GM19043 (cell line): ENCODE data around the gene SPEF1.
"Not testable (repeated sequence)": the region's sequence is repeated elsewhere in the genome, so short reads cannot be mapped to it uniquely, and the experiment has no call there.

Experiments
- ATAC-seq: cut with Tn5 transposase; IDR thresholded peaks from one replicate; pipeline ENCODE4 v1.9.1; 2021; ENCODE audit warnings: low read depth; ENCODE audit not compliant: unreplicated experiment

The SPEF1 gene

DNA sequence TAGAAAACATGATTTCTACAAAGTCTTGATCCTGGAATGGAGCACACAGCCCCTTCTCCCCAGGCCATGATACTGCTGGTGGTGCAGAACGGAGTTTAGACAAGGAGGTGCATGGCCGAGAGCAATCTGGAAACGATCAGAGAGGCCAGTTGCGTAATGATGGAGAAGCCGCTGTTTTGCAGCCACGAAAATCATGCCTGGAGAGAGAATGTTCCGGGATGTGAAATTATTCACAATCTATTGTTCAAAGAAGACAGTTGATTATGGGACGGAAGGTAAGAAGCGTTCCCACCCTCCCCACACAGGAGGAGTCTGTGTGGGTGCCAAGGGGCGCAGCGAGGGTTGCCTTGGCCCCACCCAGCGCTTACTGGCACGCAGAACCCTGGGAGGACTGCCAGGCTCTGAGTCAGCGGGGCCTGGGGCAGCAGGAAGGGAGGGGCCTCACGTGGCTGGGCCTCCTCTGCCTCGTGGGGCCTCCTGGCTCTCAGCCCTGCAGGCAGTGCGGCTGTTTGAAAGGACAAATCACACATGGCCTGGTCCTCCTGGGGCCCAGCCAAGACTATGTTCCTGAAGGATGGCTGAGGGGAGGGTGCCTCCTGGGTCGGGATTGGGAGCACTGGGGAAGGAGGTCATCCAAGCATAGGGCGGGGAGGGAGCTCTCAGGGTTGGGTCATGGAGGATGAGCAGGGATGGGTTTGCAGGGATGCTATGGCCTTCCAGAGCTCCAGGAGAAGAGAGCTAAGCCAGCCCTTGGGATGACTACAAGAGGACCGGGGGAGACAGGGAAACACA, 30.4 kb upstream of the SPEF1 start:
- ATAC-seq: no peak

DNA sequence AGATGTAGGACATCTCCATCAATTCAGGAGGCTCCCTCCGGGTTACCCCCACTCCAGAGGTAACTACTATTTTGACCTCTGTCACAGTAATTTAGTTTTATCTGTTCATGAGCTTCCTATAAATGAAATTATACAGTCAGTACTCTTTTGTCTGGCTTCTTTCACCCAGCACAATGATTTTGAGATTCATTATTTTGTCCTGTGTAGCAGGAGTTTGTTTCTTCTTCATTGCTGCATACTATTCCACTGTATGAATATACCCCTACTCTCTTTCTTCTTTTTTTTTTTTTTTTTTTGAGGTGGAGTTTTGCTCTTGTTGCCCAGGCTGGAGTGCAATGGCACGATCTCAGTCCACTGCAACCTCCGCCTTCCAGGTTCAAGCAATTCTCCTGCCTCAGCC, 27.3 kb upstream of the SPEF1 start:
- ATAC-seq: no peak

DNA sequence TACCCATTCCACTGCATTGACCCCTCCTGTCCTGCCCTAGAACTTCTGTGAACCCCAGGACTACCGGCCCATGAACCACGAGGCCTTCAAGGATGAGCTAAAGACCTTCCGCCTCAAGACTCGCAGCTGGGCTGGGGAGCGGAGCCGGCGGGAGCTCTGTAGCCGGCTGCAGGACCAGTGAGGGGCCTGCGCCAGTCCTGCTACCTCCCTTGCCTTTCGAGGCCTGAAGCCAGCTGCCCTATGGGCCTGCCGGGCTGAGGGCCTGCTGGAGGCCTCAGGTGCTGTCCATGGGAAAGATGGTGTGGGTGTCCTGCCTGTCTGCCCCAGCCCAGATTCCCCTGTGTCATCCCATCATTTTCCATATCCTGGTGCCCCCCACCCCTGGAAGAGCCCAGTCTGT, 23.5 kb upstream of the SPEF1 start:
- no peak for ATAC-seq

DNA sequence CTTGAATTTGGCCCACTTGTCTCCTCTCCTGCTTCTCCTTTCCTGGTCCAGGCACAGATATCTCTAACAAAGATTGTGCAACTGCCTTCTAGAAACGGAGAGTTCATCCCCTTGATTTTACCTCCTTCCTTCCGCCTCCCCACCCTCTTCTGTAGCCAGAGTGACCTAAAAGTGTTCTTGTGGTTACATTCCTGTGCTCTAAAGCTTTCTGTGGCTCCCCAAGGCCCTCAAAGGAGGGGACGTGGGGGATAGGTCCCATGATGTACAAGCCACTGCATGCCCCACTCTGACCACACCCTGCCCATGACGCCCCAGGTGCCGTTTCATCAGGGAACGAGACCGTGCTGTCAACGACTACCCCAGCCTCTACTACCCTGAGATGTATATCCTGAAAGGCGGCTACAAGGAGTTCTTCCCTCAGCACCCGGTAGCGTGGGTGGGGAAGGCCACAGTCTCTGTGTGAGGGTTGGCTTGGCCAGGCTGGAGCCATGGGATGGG, 23.1 kb upstream of the SPEF1 start:
- no peak for ATAC-seq

DNA sequence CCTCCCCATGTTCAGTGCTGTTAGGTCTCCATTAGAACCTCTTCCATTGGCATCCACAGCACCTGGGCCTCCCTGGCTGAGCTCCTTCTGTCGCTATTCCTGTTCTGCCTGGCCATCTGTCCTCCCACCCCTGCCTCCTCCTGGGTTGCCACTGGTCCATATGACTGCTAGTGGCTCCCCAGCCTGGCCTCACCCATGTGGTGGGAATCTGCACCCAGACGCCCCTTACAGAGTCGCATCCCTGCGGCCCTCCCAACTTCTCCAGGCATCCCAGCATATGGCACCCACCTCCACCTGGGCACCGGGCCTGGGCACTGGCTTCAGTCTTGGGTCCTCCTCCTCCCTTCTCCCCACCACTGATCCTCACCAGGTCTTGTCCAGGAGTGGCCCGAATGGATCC, 22.6 kb upstream of the SPEF1 start:
- ATAC-seq: no peak

DNA sequence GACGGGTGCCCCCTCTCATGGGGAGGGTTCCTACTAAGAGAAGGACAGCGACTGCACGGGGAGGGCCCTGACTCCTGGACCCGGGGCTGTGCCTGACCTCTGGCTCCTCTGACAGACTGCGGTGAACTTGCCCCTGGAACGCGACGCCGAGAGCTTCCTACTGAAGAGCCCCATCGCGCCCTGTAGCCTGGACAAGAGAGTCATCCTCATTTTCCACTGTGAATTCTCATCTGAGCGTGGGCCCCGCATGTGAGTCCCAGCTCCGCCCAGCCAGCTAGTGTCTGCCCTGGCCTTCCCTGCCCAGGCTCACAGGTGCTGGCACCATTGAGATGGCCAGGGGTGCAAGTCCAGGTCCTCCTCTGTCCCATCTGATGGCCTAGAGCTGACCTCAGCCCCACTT, 22.0 kb upstream of the SPEF1 start:
- ATAC-seq: no peak

DNA sequence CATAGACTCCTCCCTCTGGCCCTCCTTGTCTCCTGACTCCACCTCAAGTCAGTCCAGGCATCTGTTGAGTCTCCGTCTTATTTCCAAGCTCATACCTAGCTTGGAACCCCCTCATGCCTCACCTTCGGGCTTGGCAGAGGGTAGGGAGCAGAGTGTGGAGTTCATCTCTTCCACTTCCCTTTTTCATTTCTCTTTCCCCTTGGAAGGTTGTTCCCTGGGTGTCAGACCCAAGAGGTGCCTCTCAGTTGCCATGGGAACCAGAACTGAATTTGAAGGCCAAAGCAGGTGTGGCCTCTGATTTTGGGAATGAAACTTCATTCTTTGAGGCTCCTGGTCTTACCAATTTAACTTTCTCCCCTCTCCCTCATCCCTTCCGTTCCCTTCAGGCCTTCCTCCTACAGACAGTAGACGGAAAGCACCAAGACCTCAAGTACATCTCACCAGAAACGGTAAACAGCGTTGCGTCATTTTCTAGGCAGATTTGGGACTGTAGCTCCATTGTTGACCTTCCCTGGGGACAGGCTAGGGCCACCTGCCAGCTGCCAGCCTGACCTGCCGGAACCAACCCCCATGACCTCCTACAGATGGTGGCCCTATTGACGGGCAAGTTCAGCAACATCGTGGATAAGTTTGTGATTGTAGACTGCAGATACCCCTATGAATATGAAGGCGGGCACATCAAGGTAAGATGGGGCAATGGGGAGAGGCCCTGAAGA, 21.4 kb upstream of the SPEF1 start:
- ATAC-seq: no peak

DNA sequence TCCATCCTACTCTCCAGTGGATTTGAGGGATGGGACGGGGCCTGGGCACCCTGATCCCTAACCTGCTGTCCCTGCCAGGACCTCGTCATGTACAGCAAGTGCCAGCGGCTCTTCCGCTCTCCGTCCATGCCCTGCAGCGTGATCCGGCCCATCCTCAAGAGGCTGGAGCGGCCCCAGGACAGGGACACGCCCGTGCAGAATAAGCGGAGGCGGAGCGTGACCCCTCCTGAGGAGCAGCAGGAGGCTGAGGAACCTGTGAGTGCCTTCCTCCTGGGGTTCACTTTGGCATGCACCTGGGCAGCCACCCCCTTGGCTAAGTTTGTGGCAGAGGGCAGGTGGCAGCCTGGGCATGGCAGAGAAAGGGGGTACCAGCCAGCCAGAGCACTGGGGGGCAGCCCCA, 20.6 kb upstream of the SPEF1 start:
- no peak for ATAC-seq

DNA sequence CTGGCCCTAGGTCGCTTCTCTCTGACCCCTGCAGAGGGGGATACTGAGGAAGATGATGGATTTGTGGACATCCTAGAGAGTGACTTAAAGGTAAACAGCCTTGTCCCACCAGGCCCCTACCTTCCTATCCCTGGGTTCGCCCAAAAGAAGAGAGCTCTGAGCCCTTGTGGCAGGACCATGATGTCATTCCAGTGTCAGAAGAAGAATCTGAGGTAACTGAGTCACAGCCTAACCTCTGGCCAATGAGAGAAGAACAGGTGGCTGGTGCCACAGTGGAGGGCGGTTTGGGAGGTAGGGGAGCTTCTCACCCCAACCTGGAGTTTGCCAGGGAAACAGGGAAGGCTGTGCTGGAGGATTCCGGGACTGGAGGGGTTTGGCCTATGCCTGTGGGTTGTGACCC, 20.1 kb upstream of the SPEF1 start:
- ATAC-seq: no peak

DNA sequence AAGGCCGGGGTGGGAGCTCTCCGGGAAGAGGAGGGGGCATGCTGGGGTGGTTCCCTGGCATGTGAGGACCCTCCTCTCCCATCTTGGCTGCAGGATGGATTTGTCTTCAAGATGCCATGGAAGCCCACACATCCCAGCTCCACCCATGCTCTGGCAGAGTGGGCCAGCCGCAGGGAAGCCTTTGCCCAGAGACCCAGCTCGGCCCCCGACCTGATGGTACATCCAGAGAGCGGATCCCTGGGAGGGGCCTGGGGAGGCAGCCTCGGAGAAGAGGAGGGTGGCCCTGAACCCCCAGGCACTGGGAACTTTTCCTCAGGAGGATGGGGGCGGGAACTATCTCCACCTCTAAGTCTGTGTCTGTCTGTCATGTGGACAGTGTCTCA, 19.6 kb upstream of the SPEF1 start:
- no peak for ATAC-seq

DNA sequence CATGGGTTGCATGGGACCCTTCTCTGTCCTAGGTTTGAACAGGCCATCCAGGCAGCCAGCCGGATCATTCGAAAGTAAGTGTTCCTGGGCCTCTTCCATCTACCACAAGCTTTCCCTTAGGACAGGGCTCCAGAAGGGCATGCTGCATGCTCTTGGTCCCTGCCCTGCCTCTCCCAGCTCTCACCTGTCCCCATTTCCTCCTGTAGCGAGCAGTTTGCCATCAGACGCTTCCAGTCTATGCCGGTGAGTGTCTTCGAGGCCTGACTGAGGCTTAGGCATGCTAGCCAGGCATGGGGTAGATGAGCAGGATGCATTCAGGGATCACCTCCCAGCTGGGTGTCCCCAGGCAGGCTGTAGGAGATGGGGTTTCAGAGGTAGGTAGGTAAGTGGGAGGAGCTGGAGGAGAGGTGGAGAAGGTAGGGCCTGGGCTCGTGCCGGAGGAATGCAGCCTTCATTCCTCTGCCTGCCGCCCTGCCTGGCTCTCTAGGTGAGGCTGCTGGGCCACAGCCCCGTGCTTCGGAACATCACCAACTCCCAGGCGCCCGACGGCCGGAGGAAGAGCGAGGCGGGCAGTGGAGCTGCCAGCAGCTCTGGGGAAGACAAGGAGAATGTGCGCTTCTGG, 19.1 kb upstream of the SPEF1 start:
- no peak for ATAC-seq

DNA sequence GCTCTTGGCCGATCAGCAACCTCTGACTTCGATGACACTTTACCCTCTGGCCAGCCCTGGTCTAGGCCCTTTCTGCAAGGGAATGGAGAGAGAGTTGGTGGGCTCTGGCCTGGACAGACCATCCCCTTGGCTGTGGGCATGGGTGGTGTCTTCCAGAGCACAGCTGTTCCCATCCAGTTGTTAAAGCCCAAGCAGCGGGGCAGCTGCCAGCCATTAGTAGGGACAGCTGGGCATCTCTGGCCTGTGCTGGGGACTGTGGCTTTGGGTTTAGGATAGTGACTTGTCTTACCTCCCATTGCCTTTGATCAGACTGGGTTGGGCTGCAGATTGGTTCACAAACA, 17.6 kb upstream of the SPEF1 start:
- no peak for ATAC-seq

DNA sequence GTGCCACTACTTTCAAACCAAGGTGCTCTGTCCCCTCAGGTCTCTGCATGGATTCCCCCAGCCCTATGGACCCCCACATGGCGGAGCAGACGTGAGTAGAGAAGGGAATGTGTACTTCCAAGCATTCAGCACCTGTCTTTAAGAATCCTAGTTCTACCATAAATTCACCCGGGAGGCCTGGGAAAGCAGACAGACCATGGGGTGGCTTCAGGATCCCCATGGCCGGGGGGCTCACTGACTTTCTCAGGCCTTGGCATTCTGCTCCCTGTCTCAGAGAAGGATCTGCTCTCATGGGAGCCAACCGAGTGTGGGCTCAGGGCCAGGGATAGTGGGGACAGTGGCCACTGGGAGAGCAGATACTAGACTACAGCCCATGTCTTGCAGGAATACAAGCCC, 17.1 kb upstream of the SPEF1 start:
- ATAC-seq: no peak

DNA sequence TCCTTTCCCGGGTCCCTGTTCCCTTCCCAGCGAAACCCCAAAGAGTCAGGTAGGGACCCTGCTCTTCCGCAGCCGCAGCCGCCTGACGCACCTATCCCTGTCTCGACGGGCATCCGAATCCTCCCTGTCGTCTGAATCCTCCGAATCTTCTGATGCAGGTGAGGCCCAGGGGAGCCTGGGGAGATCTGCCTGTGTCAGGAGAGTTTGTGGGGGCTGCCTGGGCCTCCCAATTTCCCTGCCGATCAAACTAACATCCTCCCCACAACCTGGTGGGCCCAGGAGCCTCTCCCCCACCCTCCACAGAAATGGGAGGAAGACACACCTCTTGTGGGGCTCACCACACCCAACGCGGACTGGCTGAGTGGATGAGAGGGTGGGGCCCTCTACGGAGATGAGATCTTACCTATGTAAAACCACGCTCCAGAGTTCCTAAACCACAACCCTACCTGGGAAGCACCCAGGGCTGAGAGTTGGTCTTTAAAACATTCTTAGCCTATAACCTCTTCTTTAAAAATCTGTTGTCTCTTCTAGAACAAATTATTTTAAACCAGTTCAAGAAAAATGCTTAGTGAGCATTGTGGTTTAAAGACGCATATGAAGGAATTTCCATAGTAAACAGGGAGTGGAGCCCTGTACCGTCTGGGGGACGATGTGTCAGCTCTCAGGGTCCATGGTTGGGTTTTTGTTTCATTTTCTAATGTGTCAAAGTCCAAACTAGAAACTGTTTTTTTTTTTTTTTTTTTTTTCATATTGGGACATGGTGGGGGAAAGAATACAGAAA, 16.5 kb upstream of the SPEF1 start:
- ATAC-seq: no peak

DNA sequence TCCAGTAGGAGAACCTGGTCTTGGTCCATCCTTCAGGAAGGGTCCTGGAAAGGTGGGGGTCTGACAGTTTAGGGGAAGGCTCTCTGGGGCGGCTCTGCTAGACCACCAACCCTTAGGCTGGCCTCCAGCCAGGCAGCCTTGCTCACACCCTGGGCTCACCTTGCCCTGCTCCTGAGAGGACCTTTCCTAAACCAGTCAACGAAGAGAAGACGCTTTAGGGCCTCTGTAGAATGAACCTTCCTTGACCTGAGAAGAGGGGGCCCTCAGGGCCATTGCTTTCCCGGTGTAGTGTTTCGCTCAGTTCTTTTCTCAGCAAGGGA, 15.9 kb upstream of the SPEF1 start:
- ATAC-seq: no peak

DNA sequence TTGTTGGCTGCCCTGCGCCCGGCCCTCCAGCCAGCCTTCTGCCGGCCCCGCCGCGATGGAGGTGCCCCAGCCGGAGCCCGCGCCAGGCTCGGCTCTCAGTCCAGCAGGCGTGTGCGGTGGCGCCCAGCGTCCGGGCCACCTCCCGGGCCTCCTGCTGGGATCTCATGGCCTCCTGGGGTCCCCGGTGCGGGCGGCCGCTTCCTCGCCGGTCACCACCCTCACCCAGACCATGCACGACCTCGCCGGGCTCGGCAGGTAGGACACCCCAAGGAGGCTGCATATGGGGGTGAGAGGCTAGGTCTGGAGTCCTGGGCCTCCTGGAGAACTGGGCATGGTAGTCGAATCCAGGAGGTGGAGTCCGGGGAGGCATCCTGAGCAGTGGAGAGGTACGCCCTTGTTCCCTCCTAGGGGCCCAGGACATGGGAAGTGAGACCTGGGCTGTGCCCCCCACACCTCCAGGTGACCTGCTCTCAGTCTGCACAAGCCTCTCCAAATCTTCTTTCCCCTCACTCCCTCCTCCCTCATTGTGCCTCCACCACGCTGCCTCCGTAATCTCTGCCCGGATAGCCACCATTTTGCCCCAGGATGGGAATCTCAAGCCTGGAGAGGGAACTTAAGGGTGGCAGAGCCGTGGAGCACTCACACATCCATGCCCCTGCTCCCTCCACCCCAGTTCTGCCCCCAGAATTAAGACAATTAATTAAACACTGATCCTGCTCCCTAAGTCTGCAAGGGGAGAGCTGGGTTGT, 15.4 kb upstream of the SPEF1 start:
- no peak for ATAC-seq

DNA sequence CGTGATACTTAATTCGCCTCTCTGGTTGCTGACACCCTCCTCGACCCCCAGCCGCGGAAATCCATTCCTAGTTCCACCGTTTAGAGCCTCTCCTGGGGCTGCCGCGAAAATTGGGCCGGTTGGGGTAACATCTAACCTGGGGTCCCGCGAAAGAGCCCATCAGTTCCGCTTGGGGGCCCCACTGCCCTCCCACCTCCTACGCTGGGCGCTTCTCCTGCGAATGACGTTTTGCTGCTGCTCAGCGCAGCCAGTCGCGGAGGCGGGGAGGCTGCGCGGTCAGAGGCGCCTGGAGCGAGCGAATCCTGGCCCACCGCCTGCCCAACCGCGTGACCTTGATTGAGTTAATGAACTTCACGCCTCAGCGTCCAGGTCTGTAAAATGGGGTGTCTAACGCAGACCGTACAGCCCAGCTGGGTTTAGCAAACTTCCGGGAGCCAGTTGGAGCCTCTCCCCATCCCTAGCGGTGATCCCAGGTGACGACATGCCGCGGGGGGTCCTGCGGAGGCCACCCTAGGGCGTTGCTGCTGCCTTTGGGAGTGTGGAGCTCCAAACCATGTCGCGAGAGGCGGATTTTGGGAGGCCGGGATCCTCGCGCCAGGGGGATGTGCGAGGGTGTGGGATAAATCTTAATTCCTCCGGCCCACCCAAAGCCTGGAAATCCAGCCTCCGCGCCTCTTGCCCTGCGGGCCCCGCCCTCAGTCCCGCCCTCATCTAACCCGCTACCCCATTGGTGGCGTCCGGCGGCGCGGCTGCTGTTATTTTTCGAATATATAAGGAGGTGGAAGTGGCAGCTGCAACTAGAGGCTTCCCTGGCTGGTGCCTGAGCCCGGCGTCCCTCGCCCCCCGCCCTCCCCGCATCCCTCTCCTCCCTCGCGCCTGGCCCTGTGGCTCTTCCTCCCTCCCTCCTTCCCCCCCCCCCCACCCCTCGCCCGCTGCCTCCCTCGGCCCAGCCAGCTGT, 14.5 kb upstream of the SPEF1 start, which contains the start of gene CDC25B:
TSS of gene CDC25B (plus strand) at position 800 of the 958 bp plus-strand sequence. CDS start 222 bp downstream, outside the sequence.
- ATAC-seq: peak; percentile 59

DNA sequence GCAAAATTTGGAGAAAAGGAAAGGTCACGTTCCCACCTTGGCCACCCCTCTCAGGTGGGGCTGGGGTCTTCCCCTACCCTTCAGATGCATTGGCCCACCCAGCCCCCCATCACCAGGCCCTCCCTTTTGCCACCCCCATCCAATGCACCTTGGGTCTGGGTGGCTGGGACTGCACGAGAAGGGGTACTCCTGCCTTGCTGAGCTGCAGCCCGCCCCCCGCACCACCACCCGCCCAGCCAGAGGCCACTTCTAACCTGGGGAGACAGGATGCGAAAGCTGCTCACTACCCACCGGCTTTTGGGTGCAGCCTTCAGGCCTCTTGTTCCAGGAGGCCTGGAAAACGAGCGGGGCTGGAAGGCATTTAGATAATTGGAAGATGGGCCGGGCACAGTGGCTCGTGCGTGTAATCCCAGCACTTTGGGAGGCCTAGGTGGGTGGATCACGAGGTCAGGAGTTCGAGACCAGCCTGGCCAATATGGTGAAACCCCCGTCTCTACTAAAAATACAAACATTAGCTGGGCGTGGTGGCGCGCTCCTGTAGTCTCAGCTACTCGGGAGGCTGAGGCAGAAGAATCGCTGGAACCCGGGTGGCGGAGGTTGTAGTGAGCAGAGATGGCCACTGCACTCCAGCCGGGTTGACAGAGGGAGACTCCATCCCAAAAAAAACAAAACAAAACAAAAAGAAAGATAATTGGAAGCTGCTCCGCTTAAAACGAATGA, 13.6 kb upstream of the SPEF1 start:
- no peak for ATAC-seq

DNA sequence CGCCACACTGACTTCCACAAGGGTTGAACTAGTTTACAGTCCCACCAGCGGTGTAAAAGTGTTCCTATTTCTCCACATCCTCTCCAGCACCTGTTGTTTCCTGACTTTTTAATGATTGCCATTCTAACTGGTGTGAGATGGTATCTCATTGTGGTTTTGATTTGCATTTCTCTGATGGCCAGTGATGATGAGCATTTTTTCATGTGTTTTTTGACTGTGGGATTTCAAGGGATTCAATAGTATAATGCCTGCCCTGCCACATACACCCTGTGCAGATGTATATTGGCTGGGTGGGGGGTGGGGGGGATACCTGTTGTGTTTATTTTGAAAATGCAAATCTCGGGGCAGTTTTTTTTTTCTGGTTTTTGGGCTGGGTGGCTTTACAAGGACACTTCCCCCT, 12.9 kb upstream of the SPEF1 start:
- ATAC-seq: not testable (repeated sequence)
